Activated CD4-positive, alpha-beta T cell treated with anti-CD3 and anti-CD28 coated beads for 36 hours (primary cell): ENCODE measurements around the gene TANK. TPM values are rescaled to one million over a fixed set of nuclear protein-coding genes. Genes with fewer than 3 reads are reported as not detected.
"Not testable (repeated sequence)": the region's sequence is repeated elsewhere in the genome, so short reads cannot be mapped to it uniquely, and the experiment has no call there.

Experiments
- ATAC-seq: fragments of 200-7000 bp; cut with Tn5 transposase; one replicate; pipeline ENCODE4 v1.10.0; 2021; ENCODE audit warnings: mild to moderate bottlenecking, moderate library complexity
- CTCF ChIA-PET: fragments of 350-600 bp; sonication (Branson Sonifier 250); formaldehyde crosslinking; loops from one replicate; lab custom pipeline; 2021; ENCODE audit warnings: antibody characterized with exemption; lab: Charles Lee
- POLR2A ChIA-PET: fragments of 350-600 bp; sonication (Branson Sonifier 250); formaldehyde crosslinking; loops from one replicate; lab custom pipeline; 2021; ENCODE audit warnings: antibody characterized with exemption, inconsistent platforms; lab: Charles Lee
- DNase-seq: peaks from one replicate; pipeline ENCODE4 v3.0.0-alpha.2; 2020
- H3K27ac Mint-ChIP-seq: one replicate; pipeline ENCODE4 v1.8.0; 2021; ENCODE audit warnings: mixed read lengths
- H3K27me3 Mint-ChIP-seq: one replicate; pipeline ENCODE4 v1.8.0; 2021; ENCODE audit warnings: mixed read lengths
- H3K36me3 Mint-ChIP-seq: one replicate; pipeline ENCODE4 v1.8.0; 2021; ENCODE audit warnings: low read depth, mixed read lengths
- H3K4me1 Mint-ChIP-seq: one replicate; pipeline ENCODE4 v1.8.0; 2021; ENCODE audit warnings: mixed read lengths
- H3K4me3 Mint-ChIP-seq: one replicate; pipeline ENCODE4 v1.8.0; 2021; ENCODE audit warnings: mild to moderate bottlenecking, moderate library complexity, mixed read lengths
- H3K9me3 Mint-ChIP-seq: one replicate; pipeline ENCODE4 v1.8.0; 2021; ENCODE audit warnings: low read depth, mixed read lengths
- intact Hi-C, 2 experiments: fragments of 100-400 bp; cut with DNase I in 1 of 2; cut with micrococcal nuclease in 1 of 2; formaldehyde crosslinking; loops; one replicate each; pipeline versions ENCODE4 v1.14.2 to v1.15.1; 2022 to 2024; cut with DNase I, micrococcal nuclease
- total RNA-seq, 2 experiments: library from RNA; stranded (reverse); gene quantifications; one replicate each; pipeline ENCODE4 v1.2.3, GENCODE V29; 2021

The TANK gene
- total RNA-seq, 2 experiments from 2014 or later = 54.6 to 59.7 TPM

DNA sequence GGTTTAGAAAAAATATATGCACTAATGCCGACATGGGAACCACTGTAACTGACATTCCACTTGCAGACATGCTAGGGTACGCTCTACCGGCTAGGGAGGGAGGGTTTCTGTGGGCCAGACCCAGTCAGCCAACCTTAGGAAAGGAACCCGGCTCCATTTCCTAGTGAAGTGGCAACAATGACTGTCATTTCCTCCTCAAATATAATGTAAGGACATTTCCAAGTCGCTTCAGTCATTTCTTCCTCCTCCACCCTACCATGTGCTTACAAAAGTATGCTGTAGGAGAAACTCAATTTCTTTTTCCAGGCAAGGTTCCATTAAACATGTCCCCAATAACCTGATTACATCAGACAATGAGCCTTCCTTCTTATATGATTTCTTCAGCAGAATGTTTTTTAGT, 83.7 kb downstream of the TANK start:
- POLR2A ChIA-PET = no interaction called here

DNA sequence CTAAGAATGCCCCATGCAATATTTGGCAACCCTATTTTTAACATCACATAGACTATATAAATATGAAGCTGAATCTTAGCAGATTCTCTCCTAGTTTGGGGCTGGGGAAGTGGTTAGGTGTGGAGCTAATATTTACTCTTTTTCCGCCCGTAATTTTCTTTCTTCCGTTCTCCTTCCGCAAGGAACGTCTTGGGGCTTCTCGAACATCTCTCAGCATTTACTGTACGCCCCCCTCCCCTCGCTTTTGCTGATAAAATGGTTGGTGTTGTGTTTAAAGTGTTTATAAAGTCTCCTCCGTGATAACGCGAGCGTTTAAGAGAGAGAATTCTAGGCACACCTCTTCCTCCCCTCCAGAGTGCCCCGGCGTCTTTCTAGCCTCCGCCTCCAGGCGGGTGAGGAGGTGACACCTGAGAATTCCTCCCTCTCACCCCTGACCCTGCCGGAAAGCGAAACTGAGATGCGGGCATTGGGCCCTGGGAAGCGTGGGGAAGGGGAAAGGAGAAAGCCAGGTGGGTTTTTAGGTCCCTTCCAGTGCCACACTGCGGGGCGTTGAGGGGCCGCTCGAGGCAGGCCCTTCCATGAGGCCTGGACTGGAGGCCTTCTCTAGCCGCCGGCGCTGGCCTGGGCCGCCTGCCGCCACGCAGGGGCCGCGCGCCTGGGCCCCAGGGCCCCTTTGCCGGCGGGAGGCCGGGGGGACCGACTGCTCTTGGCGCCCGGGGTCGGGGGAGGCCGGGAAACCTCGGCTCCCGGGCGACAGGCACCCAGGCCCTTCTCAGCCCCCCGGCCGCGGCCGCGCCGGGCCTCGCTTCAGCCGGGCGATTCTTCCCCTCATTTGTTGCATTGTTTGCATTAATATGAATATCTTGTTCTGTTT, 84.4 kb downstream of the TANK start:
- POLR2A ChIA-PET = interaction anchor here (1.2 kb wide), 1 partner anchor 64 kb away, joined by 3 read pairs; the partner anchor contains the start of gene PSMD14
- not testable (repeated sequence) for H3K36me3 Mint-ChIP-seq, H3K9me3 Mint-ChIP-seq, H3K27me3 Mint-ChIP-seq
- peak overlapping the region; percentile 91 for H3K4me3 Mint-ChIP-seq
- DNase-seq (peak; percentile 85), ATAC-seq (peak; percentile 93)
- intact Hi-C loops = loop anchor here (1.0 to 5.0 kb wide), 8 partner anchors 28 to 1073 kb away; partner anchors contain the start of genes PSMD14 (in 2 of the 2), IFIH1 (in 1 of the 2) and TANK (in 1 of the 2)
- H3K4me1 Mint-ChIP-seq = peaks cover 55% of the 10 kb centered on the region
- CTCF ChIA-PET = interaction anchor here (1.6 to 2.6 kb wide), 3 partner anchors 21 to 76 kb away, joined by 3 to 9 read pairs (median 6); no protein-coding TSS in a partner anchor
- H3K27ac Mint-ChIP-seq = peak overlapping the region; percentile 98

More for the DNA sequence above, 83.7 kb downstream of the TANK start:
- H3K9me3 Mint-ChIP-seq = no peaks in the 10 kb centered on the region
- peaks cover 56% of the 10 kb centered on the region for H3K4me1 Mint-ChIP-seq
- H3K27ac Mint-ChIP-seq = peak overlapping the region; percentile 98
- intact Hi-C loops = loop anchor here (1.0 to 5.0 kb wide), 8 partner anchors 29 to 1073 kb away; partner anchors contain the start of genes PSMD14 (in 2 of the 2), IFIH1 (in 1 of the 2) and TANK (in 1 of the 2)
- CTCF ChIA-PET = interaction anchor here (0.9 to 2.6 kb wide), 6 partner anchors 11 to 75 kb away, joined by 3 to 9 read pairs (median 5); no protein-coding TSS in a partner anchor
- peak overlapping the region; percentile 91 for H3K4me3 Mint-ChIP-seq
- DNase-seq (peak; percentile 53), ATAC-seq (peak; percentile 20)
- H3K27me3 Mint-ChIP-seq = no peaks in the 10 kb centered on the region
- peaks cover 9% of the 10 kb centered on the region for H3K36me3 Mint-ChIP-seq

- Mint-ChIP-seq H3K27me3 (no peaks in the 10 kb centered on the region), H3K4me1 (peaks cover 52% of the 10 kb centered on the region)
- POLR2A ChIA-PET = interaction anchor here (1.2 kb wide), 1 partner anchor 63 kb away, joined by 3 read pairs; the partner anchor contains the start of gene PSMD14
These were observed 85.0 kb downstream of the TANK start for GRCh38 chr2:161245261-161245553.

GRCh38 chr2:161245671-161246070, 85.4 kb downstream of the TANK start:
- H3K4me3 Mint-ChIP-seq = peak overlapping the region; percentile 91
- peak overlapping the region; percentile 93 for H3K27ac Mint-ChIP-seq
- no peak for DNase-seq
- no peaks in the 10 kb centered on the region for H3K27me3 Mint-ChIP-seq
- peaks cover 9% of the 10 kb centered on the region for H3K36me3 Mint-ChIP-seq
- H3K4me1 Mint-ChIP-seq = peaks cover 52% of the 10 kb centered on the region
- ChIA-PET POLR2A (interaction anchor here (1.2 kb wide), 1 partner anchor 62 kb away, joined by 3 read pairs; the partner anchor contains the start of gene PSMD14), CTCF (interaction anchor here (1.9 to 2.0 kb wide), 2 partner anchors 22 to 28 kb away, joined by 9 read pairs; no protein-coding TSS in a partner anchor)
- no peaks in the 10 kb centered on the region for H3K9me3 Mint-ChIP-seq
- no peak for ATAC-seq
- intact Hi-C loops = loop anchor here in 1 of 2 experiments (2.0 kb wide), 1 partner anchor 27 kb away; no protein-coding TSS in a partner anchor

More at GRCh38 chr2:161245261-161245553, 85.0 kb downstream of the TANK start:
- Mint-ChIP-seq H3K9me3 (no peaks in the 10 kb centered on the region), H3K4me3 (peak overlapping the region; percentile 91), H3K27ac (peak overlapping the region; percentile 93), H3K36me3 (peaks cover 9% of the 10 kb centered on the region)
- CTCF ChIA-PET = interaction anchor here (1.9 to 2.6 kb wide), 3 partner anchors 21 to 29 kb away, joined by 6 to 9 read pairs (median 9); no protein-coding TSS in a partner anchor
- ATAC-seq (no peak), DNase-seq (no peak)
- intact Hi-C loops = loop anchor here in 1 of 2 experiments (2.0 kb wide), 1 partner anchor 28 kb away; no protein-coding TSS in a partner anchor

DNA sequence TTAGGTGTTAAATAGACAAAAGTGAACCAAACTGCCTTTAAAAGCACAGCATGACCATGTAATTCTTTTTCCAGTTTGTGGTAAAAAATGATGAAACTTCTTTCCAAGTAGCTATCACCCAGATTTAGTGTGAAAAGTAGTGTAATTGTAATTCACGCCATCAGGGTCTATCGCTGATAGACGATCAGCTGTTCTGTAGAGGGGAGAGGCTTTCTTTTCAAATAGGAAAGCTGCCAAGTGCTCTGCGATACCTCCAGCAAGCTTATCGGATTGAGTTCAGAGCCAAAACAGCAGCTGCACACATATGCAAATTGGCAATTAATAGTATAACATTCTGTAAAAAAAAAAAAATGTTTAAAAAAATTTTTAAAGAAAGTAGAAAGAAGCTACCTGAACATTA, 86.1 kb downstream of the TANK start:
- intact Hi-C loops = no loop called here
- ATAC-seq (no peak), DNase-seq (no peak)
- POLR2A ChIA-PET = interaction anchor here (1.2 kb wide), 1 partner anchor 62 kb away, joined by 3 read pairs; the partner anchor contains the start of gene PSMD14
- Mint-ChIP-seq H3K27me3 (no peaks in the 10 kb centered on the region), H3K36me3 (peaks cover 9% of the 10 kb centered on the region), H3K9me3 (no peaks in the 10 kb centered on the region), H3K4me1 (peaks cover 53% of the 10 kb centered on the region), H3K4me3 (peak overlapping the region; percentile 91), H3K27ac (peak overlapping the region; percentile 61)
- CTCF ChIA-PET = interaction anchor here (0.8 to 2.0 kb wide), 6 partner anchors 9 to 124 kb away, joined by 3 to 9 read pairs (median 4); no protein-coding TSS in a partner anchor

DNA sequence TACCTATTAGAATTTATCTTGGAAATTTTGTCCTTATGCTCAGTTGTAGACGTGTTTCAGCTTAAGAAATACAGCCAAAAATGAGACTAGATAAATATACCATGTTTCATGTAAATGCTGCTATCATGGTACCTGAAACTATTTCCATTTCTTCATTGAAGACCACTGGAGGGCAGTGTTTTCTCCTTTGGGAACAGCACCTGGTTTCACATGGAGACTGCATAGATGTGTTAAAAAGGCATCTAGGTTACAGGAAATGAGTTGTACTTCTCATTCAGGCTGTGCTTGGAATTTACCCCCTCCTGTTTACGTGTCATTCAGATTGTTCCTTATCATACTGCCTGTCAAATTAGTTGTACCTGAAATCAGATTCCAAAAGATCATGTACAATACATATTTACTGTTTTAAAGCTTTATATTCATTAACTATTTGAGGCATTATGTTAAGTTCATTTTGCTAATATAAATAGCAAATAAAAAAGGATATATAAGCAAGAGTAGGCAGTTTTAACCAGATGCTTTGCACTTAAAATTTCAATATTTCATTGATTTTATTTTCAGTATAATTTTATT, 90.7 kb downstream of the TANK start:
- ChIA-PET POLR2A (no interaction called here), CTCF (interaction anchor here (0.5 to 2.7 kb wide), 13 partner anchors 8 to 184 kb away, joined by 3 to 19 read pairs (median 4); no protein-coding TSS in a partner anchor)
- Mint-ChIP-seq H3K36me3 (peaks cover 9% of the 10 kb centered on the region), H3K9me3 (no peaks in the 10 kb centered on the region), H3K27ac (no peak overlapping the region), H3K4me3 (no peak overlapping the region), H3K4me1 (peaks cover 19% of the 10 kb centered on the region), H3K27me3 (no peaks in the 10 kb centered on the region)
- DNase-seq = no peak
- intact Hi-C loops = no loop called here
- ATAC-seq = peak; percentile 69

- no peaks in the 10 kb centered on the region for H3K36me3 Mint-ChIP-seq
These were observed 97.1 kb downstream of the TANK start for GRCh38 chr2:161257123-161257952.

GRCh38 chr2:161265874-161266273, 105.6 kb downstream of the TANK start:
- Mint-ChIP-seq H3K9me3 (no peaks in the 10 kb centered on the region), H3K36me3 (no peaks in the 10 kb centered on the region), H3K27ac (no peak overlapping the region), H3K4me1 (no peaks in the 10 kb centered on the region), H3K27me3 (peaks cover 6% of the 10 kb centered on the region), H3K4me3 (no peak overlapping the region)
- no peak for ATAC-seq
- ChIA-PET CTCF (interaction anchor here (0.6 to 2.6 kb wide), 7 partner anchors 8 to 1243 kb away, joined by 3 to 14 read pairs (median 4); no protein-coding TSS in a partner anchor), POLR2A (no interaction called here)
- intact Hi-C loops = loop anchor here in 1 of 2 experiments (10.0 kb wide), 1 partner anchor 201 kb away; no protein-coding TSS in a partner anchor
- no peak for DNase-seq

More at GRCh38 chr2:161257123-161257952, 97.1 kb downstream of the TANK start:
- no peak for DNase-seq
- ATAC-seq = no peak
- no peak overlapping the region for H3K27ac Mint-ChIP-seq
- no peaks in the 10 kb centered on the region for H3K27me3 Mint-ChIP-seq
- intact Hi-C loops = no loop called here
- no peaks in the 10 kb centered on the region for H3K9me3 Mint-ChIP-seq
- no peaks in the 10 kb centered on the region for H3K4me1 Mint-ChIP-seq
- POLR2A ChIA-PET = no interaction called here
- CTCF ChIA-PET = interaction anchor here (0.6 to 1.0 kb wide), 4 partner anchors 9 to 126 kb away, joined by 3 to 4 read pairs (median 3); no protein-coding TSS in a partner anchor
- H3K4me3 Mint-ChIP-seq = no peak overlapping the region

DNA sequence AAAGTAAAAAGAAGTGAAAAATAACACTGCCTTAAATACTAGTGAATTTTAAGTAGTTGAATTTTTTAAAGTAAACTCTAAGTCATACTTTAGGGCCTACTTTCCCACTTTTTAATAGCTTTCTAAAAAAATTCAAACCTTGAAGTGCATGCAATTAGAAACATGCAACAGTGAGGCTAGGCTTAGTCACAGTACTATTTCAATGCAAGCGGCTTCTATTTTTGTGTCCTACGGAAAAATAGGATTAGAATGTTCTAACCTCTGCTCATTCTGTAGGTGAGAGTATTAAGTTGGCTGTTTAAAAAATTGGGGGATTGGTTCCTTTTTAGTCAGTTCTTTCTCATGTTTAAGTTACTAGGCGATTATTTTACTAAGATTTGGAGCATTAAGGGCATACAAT, 108.9 kb downstream of the TANK start:
- no peaks in the 10 kb centered on the region for H3K9me3 Mint-ChIP-seq
- DNase-seq (no peak), ATAC-seq (no peak)
- H3K36me3 Mint-ChIP-seq = no peaks in the 10 kb centered on the region
- H3K4me3 Mint-ChIP-seq = no peak overlapping the region
- H3K27me3 Mint-ChIP-seq = peaks cover 6% of the 10 kb centered on the region
- ChIA-PET CTCF (interaction anchor here (3.4 kb wide), 1 partner anchor 46 kb away, joined by 39 read pairs; no protein-coding TSS in a partner anchor), POLR2A (no interaction called here)
- intact Hi-C loops = loop anchor here in 1 of 2 experiments (10.0 kb wide), 1 partner anchor 204 kb away; no protein-coding TSS in a partner anchor
- H3K4me1 Mint-ChIP-seq = no peaks in the 10 kb centered on the region
- no peak overlapping the region for H3K27ac Mint-ChIP-seq
